Right lobe of liver (tissue), 4 donors: ENCODE data around the gene PGA3.
"Not testable (repeated sequence)": the region's sequence is repeated elsewhere in the genome, so short reads cannot be mapped to it uniquely, and the experiment has no call there.

Source experiments
- POLR2A ChIP-seq: fragments of 450-650 bp; IDR thresholded peaks from one replicate; pipeline ENCODE4 v1.6.1; 2017; ENCODE audit warnings: antibody characterized with exemption, mild to moderate bottlenecking
- TF ChIP-seq, protein P1 (sequence below), 4 donors: fragments of 200-600 bp in 3 of 4; fragments of 450-650 bp in 1 of 4; IDR thresholded peaks; one replicate each; pipeline versions ENCODE4 v1.5.1 to v1.8.0; 2016 to 2022; ENCODE audit warnings: antibody characterized with exemption in 4 of 4, mild to moderate bottlenecking in 2 of 4
- donor health status: DM: no; HTN: no; CAD: no.
- donor health status: DM: no; HTN: no; CAD: no.
- donor health status: DM: no; HTN: yes; CAD: no.

- TF ChIP-seq, protein P1, sequence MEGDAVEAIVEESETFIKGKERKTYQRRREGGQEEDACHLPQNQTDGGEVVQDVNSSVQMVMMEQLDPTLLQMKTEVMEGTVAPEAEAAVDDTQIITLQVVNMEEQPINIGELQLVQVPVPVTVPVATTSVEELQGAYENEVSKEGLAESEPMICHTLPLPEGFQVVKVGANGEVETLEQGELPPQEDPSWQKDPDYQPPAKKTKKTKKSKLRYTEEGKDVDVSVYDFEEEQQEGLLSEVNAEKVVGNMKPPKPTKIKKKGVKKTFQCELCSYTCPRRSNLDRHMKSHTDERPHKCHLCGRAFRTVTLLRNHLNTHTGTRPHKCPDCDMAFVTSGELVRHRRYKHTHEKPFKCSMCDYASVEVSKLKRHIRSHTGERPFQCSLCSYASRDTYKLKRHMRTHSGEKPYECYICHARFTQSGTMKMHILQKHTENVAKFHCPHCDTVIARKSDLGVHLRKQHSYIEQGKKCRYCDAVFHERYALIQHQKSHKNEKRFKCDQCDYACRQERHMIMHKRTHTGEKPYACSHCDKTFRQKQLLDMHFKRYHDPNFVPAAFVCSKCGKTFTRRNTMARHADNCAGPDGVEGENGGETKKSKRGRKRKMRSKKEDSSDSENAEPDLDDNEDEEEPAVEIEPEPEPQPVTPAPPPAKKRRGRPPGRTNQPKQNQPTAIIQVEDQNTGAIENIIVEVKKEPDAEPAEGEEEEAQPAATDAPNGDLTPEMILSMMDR (IDR thresholded peaks at IDR 0.05) = not testable (repeated sequence)
- not testable (repeated sequence) for TF ChIP-seq POLR2A
Measured at GRCh38 chr11:61222047-61222446, 18.7 kb downstream of the PGA3 start, which contains the start of gene PGA4.
